KMS-11 (cell line): ENCODE data around the gene HMOX1.

ENCODE experiments used
- H2AFZ ChIP-seq: fragments of 200-600 bp; sonication (generic); 2 replicates; pipeline ENCODE4 v1.6.1; 2016; ENCODE audit warnings: antibody characterized with exemption, mixed run types, low read depth
- H3K27ac ChIP-seq: fragments of 200-600 bp; sonication (generic); 2 replicates; pipeline ENCODE4 v1.6.1; 2016; ENCODE audit warnings: mild to moderate bottlenecking, mixed run types
- H3K27me3 ChIP-seq: fragments of 200-600 bp; sonication (generic); 2 replicates; pipeline ENCODE4 v1.6.1; 2017; ENCODE audit warnings: mild to moderate bottlenecking, low read depth, mixed run types, moderate library complexity; ENCODE audit not compliant: insufficient read depth
- H3K36me3 ChIP-seq: fragments of 200-600 bp; sonication (generic); 2 replicates; pipeline ENCODE4 v1.6.1; 2017; ENCODE audit warnings: mild to moderate bottlenecking, mixed run types; ENCODE audit not compliant: insufficient read depth
- H3K4me1 ChIP-seq: fragments of 200-600 bp; sonication (generic); 2 replicates; pipeline ENCODE4 v1.6.1; 2016; ENCODE audit warnings: mild to moderate bottlenecking, low read depth, mixed run types; ENCODE audit not compliant: poor library complexity, severe bottlenecking
- H3K4me2 ChIP-seq: fragments of 200-600 bp; sonication (generic); 2 replicates; pipeline ENCODE4 v1.7.0; 2016; ENCODE audit warnings: mild to moderate bottlenecking, mixed run types
- H3K4me3 ChIP-seq: fragments of 200-600 bp; sonication (generic); IDR thresholded peaks from 2 replicates; pipeline ENCODE4 v1.6.1; 2017; ENCODE audit warnings: low read depth, low read length, mixed read lengths; ENCODE audit not compliant: insufficient read depth
- H3K79me2 ChIP-seq: fragments of 200-600 bp; sonication (generic); 2 replicates; pipeline ENCODE4 v1.6.1; 2016; ENCODE audit warnings: low read depth, mixed run types; ENCODE audit not compliant: insufficient read depth
- H3K9ac ChIP-seq: fragments of 200-600 bp; sonication (generic); 2 replicates; pipeline ENCODE4 v1.6.1; 2016; ENCODE audit warnings: mild to moderate bottlenecking, mixed run types
- H4K20me1 ChIP-seq: fragments of 200-600 bp; sonication (generic); 2 replicates; pipeline ENCODE4 v1.6.1; 2016; ENCODE audit warnings: mild to moderate bottlenecking, mixed run types; ENCODE audit not compliant: insufficient read depth
- CTCF ChIP-seq: fragments of 200-600 bp; sonication (generic); conservative IDR thresholded peaks from 2 replicates; pipeline ENCODE4 v1.6.1; 2017; ENCODE audit warnings: low read depth, mild to moderate bottlenecking, antibody characterized with exemption, low read length, moderate library complexity, mixed read lengths

Gene HMOX1

GRCh38 chr22:35411102-35411501, 30.2 kb downstream of the HMOX1 start:
- Histone ChIP-seq H3K4me1 (no peaks in the 10 kb centered on the region), H3K36me3 (peaks cover 11% of the 10 kb centered on the region; the same call in 1 of the 2 replicates), H3K79me2 (no peaks in the 10 kb centered on the region), H3K4me3 (no peak overlapping the region), H3K9ac (no peak overlapping the region), H3K27me3 (no peaks in the 10 kb centered on the region), H4K20me1 (no peaks in the 10 kb centered on the region), H3K4me2 (no peak overlapping the region), H3K27ac (no peak overlapping the region), H2AFZ (no peak overlapping the region)
- no peak for TF ChIP-seq CTCF

GRCh38 chr22:35413624-35414023, 32.7 kb downstream of the HMOX1 start:
- no peak overlapping the region for H3K4me3 ChIP-seq
- peaks cover 3% of the 10 kb centered on the region; the same call in 1 of the 2 replicates for H3K36me3 ChIP-seq
- H3K4me2 ChIP-seq, result no peak overlapping the region
- H3K27ac ChIP-seq, result no peak overlapping the region
- no peak for TF ChIP-seq CTCF
- no peak overlapping the region for H2AFZ ChIP-seq
- no peaks in the 10 kb centered on the region for H4K20me1 ChIP-seq
- no peak overlapping the region for H3K9ac ChIP-seq
- H3K4me1 ChIP-seq, result no peaks in the 10 kb centered on the region
- no peaks in the 10 kb centered on the region for H3K27me3 ChIP-seq
- H3K79me2 ChIP-seq, result no peaks in the 10 kb centered on the region

- H3K4me2 ChIP-seq, result no peak overlapping the region
- no peaks in the 10 kb centered on the region for H3K36me3 ChIP-seq
- H3K79me2 ChIP-seq, result no peaks in the 10 kb centered on the region
- H2AFZ ChIP-seq, result no peak overlapping the region
- no peaks in the 10 kb centered on the region for H3K4me1 ChIP-seq
- no peak for TF ChIP-seq CTCF
- H3K27me3 ChIP-seq, result no peaks in the 10 kb centered on the region
- H4K20me1 ChIP-seq, result no peaks in the 10 kb centered on the region
- H3K27ac ChIP-seq, result no peak overlapping the region
- H3K9ac ChIP-seq, result no peak overlapping the region
- H3K4me3 ChIP-seq, result no peak overlapping the region
These were observed 36.7 kb downstream of the HMOX1 start for GRCh38 chr22:35417606-35418005.

- no peak overlapping the region for H3K4me3 ChIP-seq
- no peak overlapping the region for H3K9ac ChIP-seq
- no peak overlapping the region for H2AFZ ChIP-seq
- H3K36me3 ChIP-seq, result no peaks in the 10 kb centered on the region
- no peaks in the 10 kb centered on the region for H4K20me1 ChIP-seq
- no peak overlapping the region for H3K4me2 ChIP-seq
- no peak overlapping the region for H3K27ac ChIP-seq
- TF ChIP-seq CTCF, result no peak
- no peaks in the 10 kb centered on the region for H3K4me1 ChIP-seq
- H3K79me2 ChIP-seq, result no peaks in the 10 kb centered on the region
- H3K27me3 ChIP-seq, result no peaks in the 10 kb centered on the region
These were observed 37.2 kb downstream of the HMOX1 start for GRCh38 chr22:35418088-35418487.
